HFFc6 (cell line): Measurements from ENCODE around the gene TERT. TPM values are rescaled to one million over a fixed set of nuclear protein-coding genes. Genes with fewer than 3 reads are reported as not detected.

Experiments used
- DNase-seq: peaks from one replicate; pipeline ENCODE4 v3.0.0-alpha.2; 2018
- H3K27ac Mint-ChIP-seq: 2 replicates; pipeline ENCODE4 v1.8.0; 2020; ENCODE audit warnings: mild to moderate bottlenecking, mixed read lengths
- H3K27me3 Mint-ChIP-seq: 2 replicates; pipeline ENCODE4 v1.8.0; 2021; ENCODE audit warnings: mild to moderate bottlenecking, moderate library complexity, mixed read lengths; ENCODE audit not compliant: insufficient read depth
- H3K36me3 Mint-ChIP-seq: 2 replicates; pipeline ENCODE4 v1.8.0; 2021; ENCODE audit warnings: low read depth, mixed read lengths
- H3K4me1 Mint-ChIP-seq: 2 replicates; pipeline ENCODE4 v1.8.0; 2020; ENCODE audit warnings: low read depth, mixed read lengths
- H3K4me3 Mint-ChIP-seq: 2 replicates; pipeline ENCODE4 v1.8.0; 2020; ENCODE audit warnings: mild to moderate bottlenecking, moderate library complexity, mixed read lengths
- H3K9me3 Mint-ChIP-seq: 2 replicates; pipeline ENCODE4 v1.8.0; 2020; ENCODE audit warnings: mild to moderate bottlenecking, mixed read lengths
- CTCF ChIP-seq: fragments of 200-600 bp; sonication (generic); IDR thresholded peaks from 2 replicates; pipeline ENCODE4 v1.5.0; 2021; ENCODE audit warnings: antibody characterized with exemption, mild to moderate bottlenecking
- total RNA-seq, 6 experiments: library from RNA; stranded (reverse); fragmentation: NEBNext Ultra II Directional; extraction: Animal tissue kit (Norgen Biotek cat#: 25700); gene quantifications; 2 replicates in 1 of 6; 3 replicates in 5 of 6; pipeline ENCODE4 v1.2.3, GENCODE V29; 2021

The TERT gene
- total RNA-seq, 6 experiments from 2014 or later: 2,350 to 4,507 (median 3,883) TPM

DNA sequence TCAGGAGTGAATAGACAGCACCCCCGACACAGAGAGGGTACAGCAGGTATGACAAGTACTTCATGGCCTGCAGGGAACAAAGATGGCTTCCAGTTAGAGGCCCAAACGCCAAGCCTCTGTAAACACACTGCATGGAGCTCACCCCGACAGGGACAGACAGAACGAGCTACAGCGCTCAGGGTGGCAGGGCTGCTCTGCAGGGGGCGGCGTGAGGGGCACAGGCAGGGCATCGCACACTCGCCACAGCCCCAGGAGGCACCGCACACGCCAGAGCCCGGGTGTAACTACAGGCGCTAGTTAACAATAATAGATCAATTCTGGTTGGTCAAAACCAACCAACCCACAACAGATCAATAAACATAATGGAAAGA lies 28.9 kb upstream of the TERT start:
- Mint-ChIP-seq H3K9me3 (peaks cover 28% of the 10 kb centered on the region), H3K4me3 (no peak overlapping the region), H3K27me3 (peaks cover 3% of the 10 kb centered on the region; the same call in 1 of the 2 replicates), H3K36me3 (peaks cover 27% of the 10 kb centered on the region), H3K4me1 (peaks cover 29% of the 10 kb centered on the region), H3K27ac (no peak overlapping the region)
- DNase-seq: no peak
- no peak for TF ChIP-seq CTCF

DNA sequence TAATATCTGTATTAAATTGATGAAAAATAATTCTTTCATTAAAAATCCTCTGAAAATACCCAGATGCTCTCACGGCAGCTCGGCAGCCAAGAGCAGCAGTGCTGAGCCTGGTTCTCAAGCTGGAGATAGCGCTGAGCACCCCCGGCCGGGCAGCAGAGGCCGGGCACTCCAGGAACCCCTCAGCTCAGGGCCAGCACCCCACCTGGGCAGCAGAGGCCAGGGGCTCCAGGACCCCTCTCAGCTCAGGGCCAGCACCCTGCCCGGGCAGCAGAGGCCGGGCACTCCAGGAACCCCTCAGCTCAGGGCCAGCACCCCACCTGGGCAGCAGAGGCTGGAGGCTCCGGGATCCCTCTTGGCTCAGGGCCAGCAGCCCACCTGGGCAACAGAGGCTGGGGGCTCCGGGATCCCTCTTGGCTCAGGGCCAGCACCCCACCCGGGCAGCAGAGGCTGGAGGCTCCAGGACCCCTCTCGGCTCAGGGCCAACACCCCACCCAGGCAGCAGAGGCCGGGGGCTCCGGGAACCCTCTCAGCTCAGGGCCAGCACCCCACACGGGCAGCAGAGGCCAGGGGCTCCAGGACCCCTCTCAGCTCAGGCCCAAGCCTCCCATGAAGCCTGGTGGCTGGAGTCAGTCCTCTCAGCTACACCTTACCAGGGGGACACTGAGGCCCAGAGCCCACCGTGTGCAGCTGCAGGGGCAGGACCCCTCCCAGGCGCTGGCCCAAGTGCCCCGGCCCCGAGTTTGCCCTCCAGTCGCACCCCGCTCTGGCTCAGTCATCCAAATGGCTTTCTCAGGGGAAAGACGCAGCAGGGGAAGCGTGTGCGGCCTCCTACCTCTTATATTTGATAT lies 28.3 kb upstream of the TERT start:
- H3K27ac Mint-ChIP-seq: no peak overlapping the region
- TF ChIP-seq CTCF: no peak
- peaks cover 21% of the 10 kb centered on the region for H3K36me3 Mint-ChIP-seq
- no peak overlapping the region for H3K4me3 Mint-ChIP-seq
- DNase-seq: no peak
- H3K27me3 Mint-ChIP-seq: peaks cover 3% of the 10 kb centered on the region; the same call in 1 of the 2 replicates
- peaks cover 22% of the 10 kb centered on the region for H3K9me3 Mint-ChIP-seq
- H3K4me1 Mint-ChIP-seq: peaks cover 23% of the 10 kb centered on the region

GRCh38 chr5:1322036-1322900 lies 27.4 kb upstream of the TERT start:
- no peak for DNase-seq
- no peak overlapping the region for H3K27ac Mint-ChIP-seq
- no peak overlapping the region for H3K4me3 Mint-ChIP-seq
- H3K9me3 Mint-ChIP-seq: peaks cover 15% of the 10 kb centered on the region
- peaks cover 17% of the 10 kb centered on the region for H3K4me1 Mint-ChIP-seq
- H3K27me3 Mint-ChIP-seq: no peaks in the 10 kb centered on the region; the same call in 1 of the 2 replicates
- TF ChIP-seq CTCF: no peak
- H3K36me3 Mint-ChIP-seq: peaks cover 21% of the 10 kb centered on the region

GRCh38 chr5:1321576-1321975 lies 26.7 kb upstream of the TERT start:
- no peak for DNase-seq
- H3K36me3 Mint-ChIP-seq: peaks cover 21% of the 10 kb centered on the region
- H3K27me3 Mint-ChIP-seq: peaks cover under 1% of the 10 kb centered on the region
- peaks cover 10% of the 10 kb centered on the region for H3K4me1 Mint-ChIP-seq
- no peak for TF ChIP-seq CTCF
- H3K4me3 Mint-ChIP-seq: no peak overlapping the region
- no peak overlapping the region for H3K27ac Mint-ChIP-seq
- H3K9me3 Mint-ChIP-seq: peaks cover 8% of the 10 kb centered on the region

DNA sequence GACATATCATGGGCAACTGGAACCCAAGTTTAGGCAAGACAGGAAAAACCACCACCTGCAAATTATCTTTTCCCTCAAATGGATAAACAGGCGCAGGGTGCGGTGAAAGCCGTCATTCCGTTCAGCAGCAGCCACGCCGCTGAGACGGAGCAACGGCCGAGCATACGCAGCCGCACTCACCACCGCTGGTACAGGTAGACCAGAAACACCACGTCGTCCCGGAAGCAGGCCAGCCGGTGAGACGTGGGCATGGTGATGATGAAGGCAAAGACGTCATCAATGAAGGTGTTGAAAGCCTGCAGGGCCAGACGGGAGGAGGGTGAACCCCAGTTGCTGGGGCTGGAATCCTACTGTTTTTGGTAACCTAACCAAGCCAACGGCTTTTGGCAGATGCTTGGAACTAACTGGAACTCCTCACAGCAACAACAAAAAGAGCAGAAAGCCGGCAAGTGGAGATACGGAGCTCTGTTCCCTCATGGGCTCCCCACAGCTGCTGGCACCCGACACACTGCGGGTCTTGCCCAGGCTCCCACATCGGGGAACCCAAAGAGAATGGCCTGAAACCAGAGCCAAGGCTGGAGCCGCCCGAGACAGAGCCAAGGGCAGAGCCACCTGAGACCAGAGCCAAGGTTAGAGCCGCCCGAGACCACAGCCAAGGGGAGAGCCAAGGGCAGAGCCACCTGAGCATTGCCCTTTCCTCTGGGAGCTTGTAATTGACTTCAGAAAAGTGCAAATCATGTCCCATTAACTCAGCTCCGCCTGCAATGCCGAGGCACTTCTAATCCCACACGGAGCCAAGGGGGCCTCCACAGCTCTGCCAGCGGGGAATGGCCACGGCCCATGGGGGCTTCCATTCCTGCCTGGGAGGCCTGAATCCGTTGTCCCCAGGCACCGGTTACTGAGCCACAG lies 25.8 kb upstream of the TERT start:
- peaks cover 13% of the 10 kb centered on the region for H3K36me3 Mint-ChIP-seq
- H3K4me1 Mint-ChIP-seq: peaks cover under 1% of the 10 kb centered on the region; the same call in 1 of the 2 replicates
- no peak for TF ChIP-seq CTCF
- no peak overlapping the region for H3K27ac Mint-ChIP-seq
- no peak for DNase-seq
- no peaks in the 10 kb centered on the region for H3K9me3 Mint-ChIP-seq
- H3K27me3 Mint-ChIP-seq: peaks cover 3% of the 10 kb centered on the region
- no peak overlapping the region for H3K4me3 Mint-ChIP-seq
